WTC11 (cell line): ENCODE data around the gene PMAIP1. TPM values are rescaled to one million over a fixed set of nuclear protein-coding genes. Genes with fewer than 3 reads are reported as not detected.

Experiments used
- ATAC-seq: fragments of 200-7000 bp; cut with Tn5 transposase; 2 replicates; pipeline ENCODE4 v1.10.0; 2021; ENCODE audit warnings: mild to moderate bottlenecking, moderate library complexity
- CTCF ChIA-PET: fragments of 300-600 bp; sonication (Branson Sonifier 250); formaldehyde crosslinking; loops from one replicate; lab custom pipeline; 2021; ENCODE audit warnings: antibody characterized with exemption; lab: Charles Lee
- POLR2A ChIA-PET: fragments of 350-600 bp; sonication (Branson Sonifier 250); formaldehyde crosslinking; loops from one replicate; lab custom pipeline; 2021; ENCODE audit warnings: antibody characterized with exemption; lab: Charles Lee
- DNase-seq: peaks from one replicate; pipeline ENCODE4 v3.0.0; 2021; ENCODE audit warnings: low spot score
- H3K27ac Mint-ChIP-seq: 2 replicates; pipeline ENCODE4 v1.8.0; 2021; ENCODE audit warnings: mixed read lengths
- H3K27me3 Mint-ChIP-seq: 2 replicates; pipeline ENCODE4 v1.8.0; 2021; ENCODE audit warnings: low read depth, mild to moderate bottlenecking, moderate library complexity, mixed read lengths
- H3K36me3 Mint-ChIP-seq: 2 replicates; pipeline ENCODE4 v1.8.0; 2021; ENCODE audit warnings: mixed read lengths
- H3K4me1 Mint-ChIP-seq: 2 replicates; pipeline ENCODE4 v1.8.0; 2022; ENCODE audit warnings: mixed read lengths
- H3K4me3 Mint-ChIP-seq: 2 replicates; pipeline ENCODE4 v1.8.0; 2021; ENCODE audit warnings: mild to moderate bottlenecking, moderate library complexity, mixed read lengths
- H3K9me3 Mint-ChIP-seq: 2 replicates; pipeline ENCODE4 v1.8.0; 2021; ENCODE audit warnings: mixed read lengths
- CBFB ChIP-seq: sonication (generic); formaldehyde crosslinking; IDR thresholded peaks from 2 replicates; pipeline ENCODE4 v1.8.1; 2022; ENCODE audit warnings: mild to moderate bottlenecking, low read depth, missing genetic modification reagents
- CREB1 ChIP-seq: sonication (generic); formaldehyde crosslinking; IDR thresholded peaks from 2 replicates; pipeline ENCODE4 v1.8.0; 2023; ENCODE audit warnings: mild to moderate bottlenecking, missing genetic modification reagents
- ELF4 ChIP-seq: sonication (generic); formaldehyde crosslinking; IDR thresholded peaks from 2 replicates; pipeline ENCODE4 v1.8.1; 2022; ENCODE audit warnings: low read depth, mild to moderate bottlenecking, moderate library complexity, missing genetic modification reagents
- FOXJ3 ChIP-seq: sonication (generic); formaldehyde crosslinking; IDR thresholded peaks from 2 replicates; pipeline ENCODE4 v1.9.0; 2021; ENCODE audit warnings: missing genetic modification reagents, mild to moderate bottlenecking, borderline replicate concordance
- FOXP1 ChIP-seq: sonication (generic); formaldehyde crosslinking; IDR thresholded peaks from 2 replicates; pipeline ENCODE4 v1.8.0; 2022; ENCODE audit warnings: missing genetic modification reagents, mild to moderate bottlenecking, moderate library complexity, borderline replicate concordance
- HMGA2 ChIP-seq: fragments of 250-450 bp; sonication (Bioruptor Pico); IDR thresholded peaks from 2 replicates; pipeline ENCODE4 v1.4.0; 2021; ENCODE audit warnings: mild to moderate bottlenecking, moderate library complexity
- IRF2 ChIP-seq: sonication (generic); formaldehyde crosslinking; IDR thresholded peaks from 2 replicates; pipeline ENCODE4 v1.8.0; 2022; ENCODE audit warnings: low read depth, missing genetic modification reagents, borderline replicate concordance
- JUN ChIP-seq: sonication (generic); formaldehyde crosslinking; IDR thresholded peaks from 2 replicates; pipeline ENCODE4 v1.8.0; 2023; ENCODE audit warnings: mild to moderate bottlenecking, missing genetic modification reagents
- NFE2L1 ChIP-seq: sonication (generic); formaldehyde crosslinking; IDR thresholded peaks from 2 replicates; pipeline ENCODE4 v1.8.1; 2023; ENCODE audit warnings: missing genetic modification reagents
- NR1H2 ChIP-seq: sonication (generic); formaldehyde crosslinking; IDR thresholded peaks from 2 replicates; pipeline ENCODE4 v1.9.0; 2021; ENCODE audit warnings: mild to moderate bottlenecking, moderate library complexity, missing genetic modification reagents
- SMAD3 ChIP-seq: sonication (generic); formaldehyde crosslinking; IDR thresholded peaks from 2 replicates; pipeline ENCODE4 v1.8.0; 2022; ENCODE audit warnings: missing genetic modification reagents, mild to moderate bottlenecking, borderline replicate concordance
- TEAD1 ChIP-seq: sonication (generic); formaldehyde crosslinking; IDR thresholded peaks from 2 replicates; pipeline ENCODE4 v1.8.0; 2022; ENCODE audit warnings: mild to moderate bottlenecking, missing genetic modification reagents
- TEAD4 ChIP-seq: sonication (generic); formaldehyde crosslinking; IDR thresholded peaks from 2 replicates; pipeline ENCODE4 v1.8.0; 2022; ENCODE audit warnings: mild to moderate bottlenecking, missing genetic modification reagents
- TP53 ChIP-seq: sonication (generic); formaldehyde crosslinking; IDR thresholded peaks from 2 replicates; pipeline ENCODE4 v1.8.1; 2023; ENCODE audit warnings: mild to moderate bottlenecking, missing genetic modification reagents
- total RNA-seq: library from RNA; stranded (reverse); gene quantifications from 3 replicates; pipeline ENCODE4 v1.2.3, GENCODE V29; 2021
- TF ChIP-seq, protein P1 (sequence below): sonication (generic); formaldehyde crosslinking; IDR thresholded peaks from 2 replicates; pipeline ENCODE4 v1.8.0; 2023; ENCODE audit warnings: mild to moderate bottlenecking, missing genetic modification reagents
- TF ChIP-seq, protein P2 (sequence below): sonication (generic); formaldehyde crosslinking; IDR thresholded peaks from 2 replicates; pipeline ENCODE4 v1.8.1; 2023; ENCODE audit warnings: mild to moderate bottlenecking, missing genetic modification reagents, borderline replicate concordance
- TF ChIP-seq, protein P3 (sequence below): sonication (generic); formaldehyde crosslinking; IDR thresholded peaks from 2 replicates; pipeline ENCODE4 v1.8.1; 2022; ENCODE audit warnings: mild to moderate bottlenecking, moderate library complexity, missing genetic modification reagents
- TF ChIP-seq, protein P4 (sequence below): sonication (generic); formaldehyde crosslinking; IDR thresholded peaks from 2 replicates; pipeline ENCODE4 v1.8.1; 2022; ENCODE audit warnings: low read depth, mild to moderate bottlenecking, moderate library complexity, missing genetic modification reagents, borderline replicate concordance
- TF ChIP-seq, protein P5 (sequence below): sonication (generic); formaldehyde crosslinking; IDR thresholded peaks from 2 replicates; pipeline ENCODE4 v1.8.1; 2023; ENCODE audit warnings: mild to moderate bottlenecking, missing genetic modification reagents
- TF ChIP-seq, protein P6 (sequence below): fragments of 250-450 bp; sonication (Bioruptor Pico); conservative IDR thresholded peaks from 2 replicates; pipeline ENCODE4 v1.9.0; 2021; ENCODE audit warnings: mild to moderate bottlenecking
- TF ChIP-seq, protein P7 (sequence below): sonication (generic); formaldehyde crosslinking; IDR thresholded peaks from 2 replicates; pipeline ENCODE4 v1.8.1; 2022; ENCODE audit warnings: missing genetic modification reagents, borderline replicate concordance

Gene PMAIP1
- total RNA-seq, 1 experiment from 2014 or later: 152 TPM

DNA sequence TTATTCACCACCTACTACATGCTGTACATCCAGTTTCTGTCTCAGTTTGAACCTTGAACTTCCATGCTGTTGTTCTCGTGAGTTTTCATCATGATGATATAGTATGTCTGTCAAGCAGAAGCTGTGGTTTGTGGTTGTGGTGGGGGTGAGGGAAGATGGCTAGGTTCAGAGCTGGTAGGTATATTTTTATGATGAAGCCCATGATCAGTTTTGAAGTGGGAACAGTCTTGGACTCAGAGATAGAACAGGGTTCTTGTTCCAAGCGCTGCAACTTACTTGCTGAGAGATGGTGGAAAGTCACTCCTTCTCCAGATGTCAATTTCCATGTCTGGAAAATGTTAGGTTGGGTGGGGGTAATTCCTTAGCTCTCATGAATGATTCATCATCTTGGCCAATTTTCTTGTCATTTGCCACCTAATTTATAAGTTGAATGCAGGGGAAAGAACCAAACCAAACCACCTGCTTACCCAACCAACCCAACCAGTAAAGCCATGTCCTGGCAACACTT lies 21.6 kb downstream of the PMAIP1 start (continued):
- TF ChIP-seq, protein P1, sequence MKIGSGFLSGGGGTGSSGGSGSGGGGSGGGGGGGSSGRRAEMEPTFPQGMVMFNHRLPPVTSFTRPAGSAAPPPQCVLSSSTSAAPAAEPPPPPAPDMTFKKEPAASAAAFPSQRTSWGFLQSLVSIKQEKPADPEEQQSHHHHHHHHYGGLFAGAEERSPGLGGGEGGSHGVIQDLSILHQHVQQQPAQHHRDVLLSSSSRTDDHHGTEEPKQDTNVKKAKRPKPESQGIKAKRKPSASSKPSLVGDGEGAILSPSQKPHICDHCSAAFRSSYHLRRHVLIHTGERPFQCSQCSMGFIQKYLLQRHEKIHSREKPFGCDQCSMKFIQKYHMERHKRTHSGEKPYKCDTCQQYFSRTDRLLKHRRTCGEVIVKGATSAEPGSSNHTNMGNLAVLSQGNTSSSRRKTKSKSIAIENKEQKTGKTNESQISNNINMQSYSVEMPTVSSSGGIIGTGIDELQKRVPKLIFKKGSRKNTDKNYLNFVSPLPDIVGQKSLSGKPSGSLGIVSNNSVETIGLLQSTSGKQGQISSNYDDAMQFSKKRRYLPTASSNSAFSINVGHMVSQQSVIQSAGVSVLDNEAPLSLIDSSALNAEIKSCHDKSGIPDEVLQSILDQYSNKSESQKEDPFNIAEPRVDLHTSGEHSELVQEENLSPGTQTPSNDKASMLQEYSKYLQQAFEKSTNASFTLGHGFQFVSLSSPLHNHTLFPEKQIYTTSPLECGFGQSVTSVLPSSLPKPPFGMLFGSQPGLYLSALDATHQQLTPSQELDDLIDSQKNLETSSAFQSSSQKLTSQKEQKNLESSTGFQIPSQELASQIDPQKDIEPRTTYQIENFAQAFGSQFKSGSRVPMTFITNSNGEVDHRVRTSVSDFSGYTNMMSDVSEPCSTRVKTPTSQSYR (CRISPR knock-in tag): no peak
- TF ChIP-seq, protein P2, sequence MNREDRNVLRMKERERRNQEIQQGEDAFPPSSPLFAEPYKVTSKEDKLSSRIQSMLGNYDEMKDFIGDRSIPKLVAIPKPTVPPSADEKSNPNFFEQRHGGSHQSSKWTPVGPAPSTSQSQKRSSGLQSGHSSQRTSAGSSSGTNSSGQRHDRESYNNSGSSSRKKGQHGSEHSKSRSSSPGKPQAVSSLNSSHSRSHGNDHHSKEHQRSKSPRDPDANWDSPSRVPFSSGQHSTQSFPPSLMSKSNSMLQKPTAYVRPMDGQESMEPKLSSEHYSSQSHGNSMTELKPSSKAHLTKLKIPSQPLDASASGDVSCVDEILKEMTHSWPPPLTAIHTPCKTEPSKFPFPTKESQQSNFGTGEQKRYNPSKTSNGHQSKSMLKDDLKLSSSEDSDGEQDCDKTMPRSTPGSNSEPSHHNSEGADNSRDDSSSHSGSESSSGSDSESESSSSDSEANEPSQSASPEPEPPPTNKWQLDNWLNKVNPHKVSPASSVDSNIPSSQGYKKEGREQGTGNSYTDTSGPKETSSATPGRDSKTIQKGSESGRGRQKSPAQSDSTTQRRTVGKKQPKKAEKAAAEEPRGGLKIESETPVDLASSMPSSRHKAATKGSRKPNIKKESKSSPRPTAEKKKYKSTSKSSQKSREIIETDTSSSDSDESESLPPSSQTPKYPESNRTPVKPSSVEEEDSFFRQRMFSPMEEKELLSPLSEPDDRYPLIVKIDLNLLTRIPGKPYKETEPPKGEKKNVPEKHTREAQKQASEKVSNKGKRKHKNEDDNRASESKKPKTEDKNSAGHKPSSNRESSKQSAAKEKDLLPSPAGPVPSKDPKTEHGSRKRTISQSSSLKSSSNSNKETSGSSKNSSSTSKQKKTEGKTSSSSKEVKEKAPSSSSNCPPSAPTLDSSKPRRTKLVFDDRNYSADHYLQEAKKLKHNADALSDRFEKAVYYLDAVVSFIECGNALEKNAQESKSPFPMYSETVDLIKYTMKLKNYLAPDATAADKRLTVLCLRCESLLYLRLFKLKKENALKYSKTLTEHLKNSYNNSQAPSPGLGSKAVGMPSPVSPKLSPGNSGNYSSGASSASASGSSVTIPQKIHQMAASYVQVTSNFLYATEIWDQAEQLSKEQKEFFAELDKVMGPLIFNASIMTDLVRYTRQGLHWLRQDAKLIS (CRISPR knock-in tag): no peak
- TF ChIP-seq, protein P3, sequence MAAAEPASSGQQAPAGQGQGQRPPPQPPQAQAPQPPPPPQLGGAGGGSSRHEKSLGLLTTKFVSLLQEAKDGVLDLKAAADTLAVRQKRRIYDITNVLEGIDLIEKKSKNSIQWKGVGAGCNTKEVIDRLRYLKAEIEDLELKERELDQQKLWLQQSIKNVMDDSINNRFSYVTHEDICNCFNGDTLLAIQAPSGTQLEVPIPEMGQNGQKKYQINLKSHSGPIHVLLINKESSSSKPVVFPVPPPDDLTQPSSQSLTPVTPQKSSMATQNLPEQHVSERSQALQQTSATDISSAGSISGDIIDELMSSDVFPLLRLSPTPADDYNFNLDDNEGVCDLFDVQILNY: no peak
- no peak for TF ChIP-seq HMGA2 (CRISPR knock-in tag)
- TF ChIP-seq SMAD3 (CRISPR knock-in tag): no peak
- TF ChIP-seq, protein P4, sequence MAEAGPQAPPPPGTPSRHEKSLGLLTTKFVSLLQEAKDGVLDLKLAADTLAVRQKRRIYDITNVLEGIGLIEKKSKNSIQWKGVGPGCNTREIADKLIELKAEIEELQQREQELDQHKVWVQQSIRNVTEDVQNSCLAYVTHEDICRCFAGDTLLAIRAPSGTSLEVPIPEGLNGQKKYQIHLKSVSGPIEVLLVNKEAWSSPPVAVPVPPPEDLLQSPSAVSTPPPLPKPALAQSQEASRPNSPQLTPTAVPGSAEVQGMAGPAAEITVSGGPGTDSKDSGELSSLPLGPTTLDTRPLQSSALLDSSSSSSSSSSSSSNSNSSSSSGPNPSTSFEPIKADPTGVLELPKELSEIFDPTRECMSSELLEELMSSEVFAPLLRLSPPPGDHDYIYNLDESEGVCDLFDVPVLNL (CRISPR knock-in tag): no peak
- TF ChIP-seq, protein P5, sequence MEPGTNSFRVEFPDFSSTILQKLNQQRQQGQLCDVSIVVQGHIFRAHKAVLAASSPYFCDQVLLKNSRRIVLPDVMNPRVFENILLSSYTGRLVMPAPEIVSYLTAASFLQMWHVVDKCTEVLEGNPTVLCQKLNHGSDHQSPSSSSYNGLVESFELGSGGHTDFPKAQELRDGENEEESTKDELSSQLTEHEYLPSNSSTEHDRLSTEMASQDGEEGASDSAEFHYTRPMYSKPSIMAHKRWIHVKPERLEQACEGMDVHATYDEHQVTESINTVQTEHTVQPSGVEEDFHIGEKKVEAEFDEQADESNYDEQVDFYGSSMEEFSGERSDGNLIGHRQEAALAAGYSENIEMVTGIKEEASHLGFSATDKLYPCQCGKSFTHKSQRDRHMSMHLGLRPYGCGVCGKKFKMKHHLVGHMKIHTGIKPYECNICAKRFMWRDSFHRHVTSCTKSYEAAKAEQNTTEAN (CRISPR knock-in tag): no peak
- no peak for TF ChIP-seq TEAD1 (CRISPR knock-in tag)
- TF ChIP-seq FOXJ3 (CRISPR knock-in tag): no peak

DNA sequence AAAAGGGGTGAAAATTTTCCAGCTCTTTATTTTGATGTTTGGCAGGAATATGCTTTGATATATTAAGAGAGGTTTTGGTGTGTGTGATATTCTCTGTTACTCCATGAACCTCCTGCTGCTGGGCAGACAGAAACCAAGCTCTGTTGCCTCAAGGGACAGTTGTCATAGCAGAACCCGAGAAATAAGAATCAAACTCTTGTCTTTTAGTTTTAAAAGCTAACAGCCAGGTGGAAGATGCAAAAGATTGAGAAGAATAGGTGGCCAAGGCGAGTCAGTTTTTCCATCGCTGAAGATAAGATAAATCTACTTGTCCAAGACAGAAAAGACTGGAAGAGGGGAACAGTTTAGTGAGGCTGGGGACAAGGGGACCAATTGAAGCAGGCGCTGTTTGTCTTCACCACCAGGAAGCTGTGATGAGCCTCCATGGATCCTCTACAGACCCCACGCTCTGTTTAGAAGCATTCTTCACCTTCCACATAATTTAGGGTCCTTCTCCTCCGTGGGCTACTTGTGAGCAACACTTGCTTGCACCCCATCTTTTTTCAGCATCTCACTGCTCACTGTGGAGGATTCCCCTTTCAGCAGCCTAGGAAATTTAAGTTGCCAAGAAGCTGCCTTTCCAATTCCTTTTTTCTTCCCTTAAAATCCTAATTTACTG lies 23.9 kb downstream of the PMAIP1 start:
- no peaks in the 10 kb centered on the region for H3K9me3 Mint-ChIP-seq
- H3K36me3 Mint-ChIP-seq: no peaks in the 10 kb centered on the region
- no peak for ATAC-seq
- no peaks in the 10 kb centered on the region for H3K27me3 Mint-ChIP-seq
- peaks cover 2% of the 10 kb centered on the region for H3K4me1 Mint-ChIP-seq
- ChIA-PET CTCF (no interaction called here), POLR2A (no interaction called here)
- H3K4me3 Mint-ChIP-seq: no peak overlapping the region
- no peak overlapping the region for H3K27ac Mint-ChIP-seq
- no peak for DNase-seq
- no peak for TF ChIP-seq FOXP1 (CRISPR knock-in tag)
- TF ChIP-seq, protein P6, sequence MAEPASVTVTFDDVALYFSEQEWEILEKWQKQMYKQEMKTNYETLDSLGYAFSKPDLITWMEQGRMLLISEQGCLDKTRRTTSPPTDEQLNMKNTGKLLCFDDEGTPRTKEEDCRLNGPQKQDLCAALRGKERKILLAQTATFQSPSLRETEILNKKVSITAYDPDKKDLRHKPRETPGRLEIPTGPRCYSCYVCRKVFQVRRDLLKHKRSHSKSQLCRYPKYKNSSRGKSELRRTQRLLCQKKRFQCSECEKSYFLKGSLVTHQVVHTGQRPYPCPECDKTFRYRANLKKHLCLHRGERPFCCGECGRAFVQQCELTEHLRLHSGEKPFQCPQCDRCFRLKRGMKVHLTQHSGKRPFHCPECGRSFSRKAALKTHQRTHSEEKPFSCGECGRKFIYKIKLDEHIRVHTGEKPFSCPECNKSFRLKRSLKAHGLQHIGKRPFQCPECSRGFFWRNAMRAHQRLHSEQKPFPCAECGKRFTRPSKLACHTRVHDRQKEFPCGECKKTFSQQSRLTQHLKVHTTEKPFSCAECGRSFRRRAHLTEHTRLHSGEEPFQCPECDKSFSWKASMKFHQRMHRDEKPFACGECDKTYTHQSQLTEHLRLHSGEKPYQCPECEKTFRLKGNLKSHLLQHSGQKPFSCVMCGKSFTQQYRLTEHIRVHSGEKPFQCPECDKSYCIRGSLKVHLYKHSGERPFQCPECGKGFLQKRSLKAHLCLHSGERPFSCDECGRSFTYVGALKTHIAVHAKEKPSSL: no peak
- TF ChIP-seq JUN: no peak
- TF ChIP-seq CBFB (CRISPR knock-in tag): no peak
- no peak for TF ChIP-seq TP53 (CRISPR knock-in tag)
- no peak for TF ChIP-seq IRF2 (CRISPR knock-in tag)
- TF ChIP-seq, protein P7, sequence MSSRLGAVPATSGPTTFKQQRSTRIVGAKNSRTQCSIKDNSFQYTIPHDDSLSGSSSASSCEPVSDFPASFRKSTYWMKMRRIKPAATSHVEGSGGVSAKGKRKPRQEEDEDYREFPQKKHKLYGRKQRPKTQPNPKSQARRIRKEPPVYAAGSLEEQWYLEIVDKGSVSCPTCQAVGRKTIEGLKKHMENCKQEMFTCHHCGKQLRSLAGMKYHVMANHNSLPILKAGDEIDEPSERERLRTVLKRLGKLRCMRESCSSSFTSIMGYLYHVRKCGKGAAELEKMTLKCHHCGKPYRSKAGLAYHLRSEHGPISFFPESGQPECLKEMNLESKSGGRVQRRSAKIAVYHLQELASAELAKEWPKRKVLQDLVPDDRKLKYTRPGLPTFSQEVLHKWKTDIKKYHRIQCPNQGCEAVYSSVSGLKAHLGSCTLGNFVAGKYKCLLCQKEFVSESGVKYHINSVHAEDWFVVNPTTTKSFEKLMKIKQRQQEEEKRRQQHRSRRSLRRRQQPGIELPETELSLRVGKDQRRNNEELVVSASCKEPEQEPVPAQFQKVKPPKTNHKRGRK (CRISPR knock-in tag): no peak
- TF ChIP-seq ELF4: no peak
- no peak for TF ChIP-seq NFE2L1
- TF ChIP-seq NR1H2 (CRISPR knock-in tag): no peak
- TF ChIP-seq TEAD4 (CRISPR knock-in tag): no peak
- TF ChIP-seq CREB1 (CRISPR knock-in tag): no peak
